ENCODE data around the gene HOXC11.

Gene HOXC11

DNA sequence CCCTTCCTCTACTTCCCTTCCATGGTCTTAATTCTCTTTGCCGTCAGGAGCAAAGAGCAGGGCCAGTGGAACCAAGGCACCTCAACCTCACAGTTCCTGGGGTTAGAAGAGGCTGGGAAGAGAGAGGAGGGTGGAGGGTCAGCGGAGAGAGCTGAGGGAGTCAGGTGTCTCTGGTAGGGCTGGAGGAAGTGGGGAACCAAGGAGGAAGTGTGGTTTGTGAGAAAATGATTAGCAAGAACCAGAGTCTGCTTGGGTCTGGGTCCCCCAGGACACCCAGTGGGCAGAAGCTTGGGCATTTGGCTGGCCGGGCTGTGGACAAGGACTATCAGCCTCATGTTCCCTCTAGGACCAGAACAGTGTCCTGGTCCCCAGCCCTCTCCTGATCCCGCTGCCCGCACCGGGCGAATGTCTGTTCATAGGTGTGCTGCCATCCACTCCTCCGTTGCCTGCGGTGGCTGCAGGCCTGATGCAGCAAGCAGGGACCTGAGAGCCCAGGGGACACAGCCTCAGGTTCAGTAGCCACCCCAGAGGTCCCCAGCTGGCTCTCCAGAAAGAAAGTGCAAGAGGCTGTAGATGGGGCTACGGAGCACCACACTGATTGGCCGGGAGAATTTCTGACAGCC, 15.9 kb upstream of the HOXC11 start:
- no peak for DNase-seq (ENCODE audit: low read depth)

DNA sequence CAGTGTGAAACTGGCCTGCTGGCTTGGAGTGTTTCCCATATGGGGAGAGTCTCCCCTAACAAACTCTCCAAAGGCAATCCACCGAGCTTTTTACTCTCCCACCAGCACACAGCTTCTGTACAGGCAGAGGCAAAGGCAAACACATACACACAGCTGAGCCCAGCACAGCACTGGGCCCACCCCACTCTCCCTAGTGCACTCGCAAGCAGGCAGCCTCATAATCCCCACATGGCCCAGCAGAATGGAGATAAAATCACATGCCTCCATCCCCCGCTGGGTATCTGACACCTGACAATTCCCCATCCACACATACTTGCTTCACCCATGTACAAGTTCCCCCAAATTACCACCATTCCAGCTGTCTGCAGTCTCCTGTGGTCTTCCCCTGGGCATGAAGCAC, 14.8 kb upstream of the HOXC11 start:
- DNase-seq (ENCODE audit: low read depth), result no peak

DNA sequence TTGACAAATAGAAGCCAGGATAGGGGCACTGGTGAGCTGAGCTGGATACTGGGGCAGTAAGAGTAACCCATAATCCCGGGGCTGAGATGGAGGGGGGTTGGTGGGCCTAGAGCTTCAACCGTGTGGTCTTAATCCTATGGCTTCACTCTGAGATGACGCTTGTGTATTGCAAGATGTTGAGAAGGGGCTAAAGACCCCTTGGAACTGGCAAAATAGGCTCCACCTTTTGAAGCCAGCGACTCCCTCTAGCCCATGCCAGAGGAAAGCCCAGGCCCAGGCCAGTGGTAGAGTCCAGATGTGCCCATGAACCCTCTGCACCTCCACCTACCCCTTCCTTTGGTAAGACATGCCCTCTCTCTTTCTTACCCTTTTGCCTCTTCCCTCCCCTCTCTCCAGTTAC, 13.6 kb upstream of the HOXC11 start:
- no peak for DNase-seq (ENCODE audit: low read depth)

DNA sequence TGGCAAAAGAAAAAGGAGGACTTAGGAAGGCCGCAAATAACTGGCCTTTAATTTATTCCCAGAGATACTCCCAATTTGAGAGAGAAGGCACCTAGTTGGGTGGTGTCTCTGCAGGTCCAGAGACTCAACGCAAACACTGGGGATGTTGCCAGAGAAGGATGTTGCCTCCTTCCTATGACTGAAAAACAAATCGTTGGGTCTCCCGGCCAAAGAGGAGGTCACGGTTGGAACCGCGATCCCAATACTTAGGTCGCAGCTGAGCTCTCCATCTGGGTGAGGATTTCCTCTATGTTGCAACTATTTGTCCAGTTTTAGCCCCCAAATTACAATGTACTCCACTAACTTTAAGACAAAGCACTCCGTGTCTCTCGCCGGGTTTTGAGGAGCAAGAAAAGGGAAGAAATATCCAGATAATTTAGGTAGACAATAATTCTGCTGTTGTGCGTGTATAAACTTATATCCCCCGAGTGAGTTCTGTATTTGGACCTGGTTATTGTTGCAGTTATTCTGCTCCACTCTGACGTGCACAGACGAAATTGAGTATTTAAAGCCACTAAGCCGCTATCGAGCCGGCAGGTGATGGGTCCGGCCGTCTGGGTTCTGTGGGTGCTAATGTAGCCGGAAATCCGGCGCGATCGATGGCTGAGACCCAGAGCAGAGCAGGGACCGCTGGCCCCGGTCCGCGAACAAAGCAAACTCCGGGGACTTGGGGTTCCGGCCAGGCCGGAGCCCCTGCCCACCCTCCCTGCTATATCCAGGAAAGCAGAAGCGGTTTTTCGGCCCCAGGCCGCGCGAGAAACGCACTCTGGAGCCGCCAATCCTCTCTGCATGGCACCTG, 12.5 kb upstream of the HOXC11 start:
- no peak for DNase-seq (ENCODE audit: low read depth)

DNA sequence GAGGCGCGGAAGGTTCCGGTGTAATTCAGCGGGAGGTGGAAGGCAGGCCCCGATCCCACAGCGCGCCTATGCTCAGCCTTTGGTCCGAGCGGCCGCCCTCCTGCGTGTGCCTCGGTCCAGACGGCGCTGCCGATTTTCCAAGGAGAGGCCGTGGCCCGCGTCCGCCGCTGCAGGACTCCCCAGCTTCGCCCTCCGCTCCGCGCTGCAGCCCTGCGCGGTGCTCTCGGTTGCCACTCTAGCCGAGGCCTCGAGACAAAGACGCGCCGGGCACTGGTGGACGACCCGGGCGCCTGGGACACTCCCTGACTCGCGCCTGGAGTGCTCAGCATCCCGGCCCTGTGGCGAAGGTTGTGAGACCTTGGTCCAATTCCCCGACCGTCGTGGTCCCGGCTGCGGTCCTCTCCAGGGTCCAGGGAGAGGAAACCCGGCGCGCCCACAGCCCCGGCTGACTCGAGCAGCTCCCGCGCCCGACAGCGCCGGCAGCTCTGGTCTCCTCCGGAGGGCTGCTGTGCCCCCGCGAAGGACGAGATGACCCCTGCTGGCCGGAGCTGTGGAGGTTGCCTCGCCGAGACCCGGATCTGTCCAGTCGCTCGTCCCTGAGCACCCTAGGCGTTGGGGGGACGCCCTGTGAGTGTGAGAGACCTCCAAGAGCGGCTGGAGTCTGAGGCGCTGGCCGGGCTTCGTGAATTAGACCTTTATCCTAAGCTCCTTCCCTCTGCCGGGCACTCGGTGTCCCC, 11.7 kb upstream of the HOXC11 start:
- DNase-seq (ENCODE audit: low read depth), result no peak

- DNase-seq (ENCODE audit: low read depth), result no peak
These were observed 9.9 kb upstream of the HOXC11 start for GRCh38 chr12:53963005-53963404.

GRCh38 chr12:53963434-53964314, 9.3 kb upstream of the HOXC11 start:
- no peak for DNase-seq (ENCODE audit: low read depth)

DNA sequence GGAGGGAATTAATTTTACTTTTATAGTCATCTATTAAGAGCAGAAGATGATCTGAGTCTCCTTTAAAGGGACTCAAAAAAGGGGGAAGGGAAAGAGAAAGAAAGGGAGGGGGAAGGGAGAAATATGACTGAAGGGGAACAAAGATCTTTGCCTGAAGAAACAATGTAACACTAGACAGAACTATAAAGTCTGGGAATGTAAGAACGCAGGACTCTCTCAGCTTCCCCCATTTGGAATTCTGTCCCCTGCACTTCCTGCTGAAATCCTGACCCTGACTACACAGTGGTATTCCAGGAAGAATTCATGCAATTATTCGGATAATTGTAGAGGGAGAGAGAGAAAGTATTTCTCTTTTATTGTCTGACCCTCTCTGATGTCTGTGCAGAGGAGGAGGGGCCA, 8.6 kb upstream of the HOXC11 start:
- DNase-seq (ENCODE audit: low read depth), result no peak

DNA sequence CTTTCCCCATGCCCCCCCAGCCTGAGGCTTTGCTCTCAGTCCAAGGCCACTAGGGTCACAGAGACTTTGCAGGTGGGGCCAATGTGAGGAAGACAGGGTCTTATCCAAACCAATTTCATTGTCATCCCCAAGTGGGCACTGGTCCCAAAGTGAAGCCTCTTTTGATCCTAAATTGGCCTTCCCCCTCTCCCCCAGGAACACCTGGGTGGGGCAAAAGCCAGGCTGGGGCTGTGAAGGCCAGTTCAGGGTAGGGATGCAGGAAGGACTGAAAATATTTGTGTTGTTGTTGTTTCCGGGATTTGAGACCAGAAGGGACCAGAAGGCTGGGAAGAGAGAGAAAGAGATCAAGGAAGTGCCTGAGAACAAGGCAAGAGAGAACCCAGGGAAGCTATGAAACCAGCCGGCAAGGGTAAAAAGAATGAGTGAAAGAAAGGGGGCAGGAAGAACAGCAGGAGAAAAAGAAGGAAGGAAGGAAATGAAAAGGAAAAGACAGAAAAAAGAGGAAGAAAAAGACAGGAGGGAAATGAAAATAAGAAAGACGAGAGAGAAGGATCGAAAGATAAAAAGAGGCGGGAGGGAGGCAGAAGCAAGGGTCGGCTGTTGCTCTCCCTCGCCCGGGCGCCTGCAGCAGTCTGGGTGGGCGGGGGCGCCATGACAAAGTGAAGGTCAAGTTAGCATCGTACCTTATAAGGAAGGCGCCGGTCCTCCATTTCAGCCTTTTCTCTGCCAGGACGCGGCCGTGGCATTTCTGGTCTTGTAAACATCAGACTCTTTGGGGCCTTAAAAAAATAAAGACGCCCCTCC, 7.4 kb upstream of the HOXC11 start:
- no peak for DNase-seq (ENCODE audit: low read depth)

DNA sequence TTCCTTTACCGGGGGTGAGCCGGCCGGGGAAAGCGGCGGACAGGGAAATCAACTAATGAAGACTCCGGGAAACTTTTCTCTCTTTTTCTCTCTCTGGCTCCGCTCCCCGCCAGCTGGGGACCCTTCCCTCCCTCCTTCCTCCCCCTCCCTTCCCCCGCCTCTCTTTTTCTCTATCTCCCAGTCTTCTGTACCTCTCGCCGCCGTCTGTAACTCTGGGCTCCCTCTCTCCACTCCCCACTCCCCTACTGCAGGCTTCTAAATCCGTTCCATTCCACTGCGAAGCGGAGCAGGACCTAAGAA, 6.9 kb upstream of the HOXC11 start:
- DNase-seq (ENCODE audit: low read depth), result no peak

GRCh38 chr12:53966385-53967133, 6.4 kb upstream of the HOXC11 start:
- no peak for DNase-seq (ENCODE audit: low read depth)

GRCh38 chr12:53967421-53967925, 5.5 kb upstream of the HOXC11 start:
- DNase-seq (ENCODE audit: low read depth), result no peak

DNA sequence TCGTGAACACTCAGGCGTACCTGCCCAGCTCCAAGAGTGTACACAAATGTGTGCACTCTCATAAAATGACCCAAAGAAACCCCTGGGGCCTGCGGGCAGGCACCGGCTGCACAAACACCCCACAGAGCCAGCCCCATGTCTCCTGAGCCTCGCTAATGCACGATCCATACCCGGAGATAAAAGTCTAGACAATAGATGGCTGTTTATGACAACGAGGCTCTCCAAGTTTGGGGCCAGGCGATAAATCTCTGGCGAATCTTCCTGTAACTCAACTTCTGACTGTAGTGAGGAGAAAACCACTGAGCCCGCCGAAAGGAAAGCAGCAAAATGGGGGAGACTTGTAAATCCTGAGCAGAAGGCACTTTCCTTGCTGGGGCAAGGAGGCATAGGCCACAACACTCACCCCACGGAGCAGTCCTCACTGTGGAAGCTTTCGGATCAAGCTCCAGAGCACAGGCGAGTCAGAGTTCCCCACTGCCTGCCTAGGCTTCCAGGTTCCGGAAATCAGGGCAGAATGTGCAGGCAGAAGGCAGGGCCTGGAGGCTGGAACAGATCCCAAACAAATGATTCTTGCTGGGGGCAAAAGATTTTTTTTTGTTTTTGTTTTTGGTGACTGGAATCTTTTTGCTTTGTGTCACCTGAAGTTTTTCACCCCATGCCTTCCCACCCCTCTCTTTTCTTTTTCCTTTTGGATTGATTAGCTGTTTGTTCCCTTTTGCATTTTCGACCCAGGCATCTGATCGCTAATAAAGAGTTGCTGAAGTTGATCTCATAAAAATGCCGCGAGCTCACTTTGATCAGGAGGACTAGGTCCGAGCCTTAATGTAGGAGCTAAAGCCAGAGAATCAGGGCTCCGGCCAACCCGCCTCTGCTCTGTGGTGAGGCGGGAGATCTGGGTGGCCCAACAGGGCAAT, 4.5 kb upstream of the HOXC11 start:
- no peak for DNase-seq (ENCODE audit: low read depth)

DNA sequence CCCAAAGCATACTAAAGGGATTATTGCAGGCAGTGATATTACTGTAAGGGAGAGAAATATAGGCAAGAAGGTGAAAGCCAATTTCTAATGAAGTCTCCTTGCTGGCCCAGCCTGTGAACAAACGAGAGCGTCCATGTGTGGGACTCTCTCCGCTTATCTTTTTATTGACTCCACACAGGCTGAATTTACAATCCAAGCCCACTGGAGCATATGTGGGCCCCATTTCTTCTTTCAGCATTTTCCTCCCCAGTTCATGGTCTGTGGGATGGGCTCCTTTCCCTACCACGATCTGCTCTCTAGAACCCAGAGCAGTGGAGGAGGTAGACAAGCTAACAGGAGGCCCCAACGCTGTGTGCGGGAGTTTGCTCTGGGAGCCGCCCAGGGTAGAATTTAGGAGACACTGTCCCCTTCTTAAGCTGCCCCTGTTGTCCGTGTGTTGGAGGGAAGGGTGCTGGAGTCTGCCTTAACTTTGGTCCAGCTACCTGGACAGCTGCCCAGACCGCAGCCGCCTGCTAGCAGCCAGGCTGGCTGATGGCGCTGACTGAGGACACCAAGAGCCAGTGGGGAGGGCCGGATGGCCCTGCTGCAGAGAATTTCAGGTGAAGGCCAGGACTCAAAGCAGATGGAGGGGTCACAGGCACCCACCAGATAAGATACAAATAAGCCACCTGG, 3.2 kb upstream of the HOXC11 start:
- DNase-seq (ENCODE audit: low read depth), result no peak

DNA sequence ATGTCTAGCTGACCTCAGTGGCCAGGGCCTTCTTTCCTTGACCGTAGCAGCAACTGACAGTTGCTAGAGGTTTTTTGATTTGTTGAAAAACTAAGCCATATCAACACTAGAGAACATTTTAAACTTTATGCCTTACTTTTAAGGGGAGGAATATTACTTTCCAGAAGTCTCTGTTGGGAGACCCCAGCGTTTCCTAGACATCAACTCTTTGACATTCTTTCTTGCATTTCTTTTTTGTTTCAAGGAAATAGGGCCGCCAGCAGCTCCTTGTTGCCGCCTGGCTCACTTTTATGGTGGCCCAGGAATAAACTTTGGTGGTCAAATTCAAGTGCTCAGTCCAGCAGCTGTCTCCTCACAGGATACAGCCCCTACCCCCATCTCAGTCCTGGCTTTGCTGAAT, 2.5 kb upstream of the HOXC11 start:
- DNase-seq (ENCODE audit: low read depth), result no peak

DNA sequence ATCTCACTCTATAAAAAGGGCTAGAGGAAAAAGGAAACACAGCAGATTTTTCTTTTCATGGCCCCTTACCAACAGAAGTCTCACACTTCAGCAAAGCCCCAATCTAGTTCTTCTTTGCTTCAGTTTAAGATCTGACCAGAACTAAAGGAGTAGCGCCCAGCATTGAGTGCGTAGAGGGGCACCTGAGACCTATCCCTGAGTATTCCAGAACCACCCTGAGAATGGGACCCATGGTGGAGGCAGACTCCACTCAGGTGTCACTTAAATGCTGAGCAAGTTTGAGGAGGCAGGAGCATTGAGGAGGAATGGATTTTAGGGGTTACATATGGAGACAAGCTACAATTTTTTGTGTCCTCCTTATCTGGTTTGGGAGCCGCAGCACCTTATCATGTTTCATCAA, 1.8 kb upstream of the HOXC11 start:
- no peak for DNase-seq (ENCODE audit: low read depth)

- no peak for DNase-seq (ENCODE audit: low read depth)
These were observed 1.2 kb upstream of the HOXC11 start for GRCh38 chr12:53971686-53972085.

DNA sequence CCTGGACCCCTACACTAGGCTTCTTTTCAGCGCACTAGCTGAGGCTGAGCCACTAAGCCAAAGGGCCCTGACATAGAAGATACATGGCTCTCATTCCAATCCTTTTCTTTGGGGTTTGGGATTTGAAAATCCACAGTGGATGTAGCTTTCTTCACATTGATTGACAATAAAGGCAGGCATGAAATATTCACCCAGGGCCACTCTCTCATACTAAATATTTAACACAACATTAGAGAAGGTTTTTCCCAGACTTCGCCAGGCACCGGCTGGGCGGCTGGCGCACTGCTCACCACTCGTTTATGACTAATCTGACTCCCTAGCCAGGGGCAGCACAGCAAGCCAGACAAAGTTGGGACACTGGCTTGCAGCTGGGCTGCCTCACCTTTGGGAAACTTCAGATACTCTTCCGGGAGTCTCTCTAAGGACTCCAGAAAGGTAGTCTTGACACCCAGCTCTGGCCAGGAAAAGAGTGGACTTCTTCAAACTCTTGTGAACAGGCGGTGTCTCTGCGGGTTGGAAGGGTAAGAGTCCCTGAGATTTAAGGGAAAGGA, 699 bp upstream of the HOXC11 start:
- DNase-seq (ENCODE audit: low read depth), result no peak
